NCI-H2107 treated with DMSO at 0.1 percent for 48 hours (cell line): Measurements from ENCODE around the gene TRIM46.
"Not testable (repeated sequence)": the region's sequence is repeated elsewhere in the genome, so short reads cannot be mapped to it uniquely, and the experiment has no call there.

ENCODE experiments used
- DNase-seq: peaks from one replicate; lab custom pipeline; 2025; ENCODE audit not compliant: unreplicated experiment; lab: John Stamatoyannopoulos, UW

Gene TRIM46

GRCh38 chr1:155136748-155137147 lies 36.9 kb upstream of the TRIM46 start:
- no peak for DNase-seq

GRCh38 chr1:155137154-155137949 lies 36.3 kb upstream of the TRIM46 start:
- no peak for DNase-seq

- DNase-seq = peak; percentile 72
Measured at GRCh38 chr1:155139895-155140629, 33.6 kb upstream of the TRIM46 start, which contains the start of gene DPM3. Gene DPM3 (minus strand): TSS chr1:155140531. CDS start chr1:155140240, 291 bp downstream.

- no peak for DNase-seq
Measured at GRCh38 chr1:155140630-155140953, 33.1 kb upstream of the TRIM46 start.

- DNase-seq = no peak
Measured at GRCh38 chr1:155141749-155142148, 31.9 kb upstream of the TRIM46 start.

- DNase-seq = no peak
Measured at GRCh38 chr1:155145491-155145890, 28.2 kb upstream of the TRIM46 start.

- DNase-seq = not testable (repeated sequence)
Measured at GRCh38 chr1:155155996-155156643, 17.5 kb upstream of the TRIM46 start.

GRCh38 chr1:155158991-155159390 lies 14.7 kb upstream of the TRIM46 start:
- DNase-seq = no peak

GRCh38 chr1:155160128-155160527 lies 13.5 kb upstream of the TRIM46 start:
- no peak for DNase-seq

GRCh38 chr1:155162631-155163030 lies 11.0 kb upstream of the TRIM46 start:
- DNase-seq = not testable (repeated sequence)

GRCh38 chr1:155163785-155164184 lies 9.9 kb upstream of the TRIM46 start:
- DNase-seq = not testable (repeated sequence)

GRCh38 chr1:155164625-155165024 lies 9.0 kb upstream of the TRIM46 start:
- not testable (repeated sequence) for DNase-seq

GRCh38 chr1:155166051-155166470 lies 7.6 kb upstream of the TRIM46 start:
- DNase-seq = no peak

GRCh38 chr1:155166471-155167165 lies 7.0 kb upstream of the TRIM46 start:
- DNase-seq = no peak

GRCh38 chr1:155167166-155168104 lies 6.2 kb upstream of the TRIM46 start:
- peak; percentile 87 for DNase-seq

GRCh38 chr1:155168105-155168445 lies 5.6 kb upstream of the TRIM46 start:
- not testable (repeated sequence) for DNase-seq

- DNase-seq = no peak
Measured at GRCh38 chr1:155168456-155169210, 5.0 kb upstream of the TRIM46 start.

GRCh38 chr1:155169541-155169940 lies 4.1 kb upstream of the TRIM46 start:
- DNase-seq = no peak

- no peak for DNase-seq
Measured at GRCh38 chr1:155170101-155170785, 3.4 kb upstream of the TRIM46 start.
